H9 (cell line): ENCODE measurements around the gene PKD2L2. TPM values are rescaled to one million over a fixed set of nuclear protein-coding genes. Genes with fewer than 3 reads are reported as not detected.

Source experiments
- DNase-seq: peaks from one replicate; pipeline ENCODE4 v3.0.0-alpha.2; 2017
- H2AFZ ChIP-seq: one replicate; pipeline ENCODE4 v1.6.1; 2013; ENCODE audit warnings: mild to moderate bottlenecking, low read length, control low read depth, moderate library complexity
- H2AK5ac ChIP-seq: 2 replicates; pipeline ENCODE4 v1.6.1; 2013; ENCODE audit warnings: low read length, control low read depth, mixed read lengths; ENCODE audit not compliant: insufficient read length
- H2BK120ac ChIP-seq: one replicate; pipeline ENCODE4 v1.6.1; 2013; ENCODE audit warnings: low read depth, mild to moderate bottlenecking, low read length, control low read depth, inconsistent platforms; ENCODE audit not compliant: poor library complexity, severe bottlenecking
- H2BK12ac ChIP-seq: 2 replicates; pipeline ENCODE4 v1.6.1; 2013; ENCODE audit warnings: low read length, control low read depth, mixed read lengths, low read depth; ENCODE audit not compliant: insufficient read length
- H2BK15ac ChIP-seq: 2 replicates; pipeline ENCODE4 v1.6.1; 2013; ENCODE audit warnings: low read depth, low read length, control low read depth
- H2BK20ac ChIP-seq: one replicate; pipeline ENCODE4 v1.6.1; 2013; ENCODE audit warnings: low read depth, mild to moderate bottlenecking, low read length, control low read depth, inconsistent platforms; ENCODE audit not compliant: poor library complexity, severe bottlenecking
- H2BK5ac ChIP-seq: 2 replicates; pipeline ENCODE4 v1.6.1; 2013; ENCODE audit warnings: low read length, control low read depth, mixed read lengths; ENCODE audit not compliant: insufficient read length
- H3K14ac ChIP-seq: 2 replicates; pipeline ENCODE4 v1.6.1; 2013; ENCODE audit warnings: low read length, control low read depth; ENCODE audit not compliant: insufficient read depth
- H3K18ac ChIP-seq: 2 replicates; pipeline ENCODE4 v1.6.1; 2013; ENCODE audit warnings: low read depth, mild to moderate bottlenecking, mixed read lengths, low read length, control low read depth; ENCODE audit not compliant: insufficient read length
- H3K23ac ChIP-seq: 2 replicates; pipeline ENCODE4 v1.6.1; 2013; ENCODE audit warnings: low read length, control low read depth, mixed read lengths, low read depth; ENCODE audit not compliant: insufficient read length
- H3K23me2 ChIP-seq: 2 replicates; pipeline ENCODE4 v1.6.1; 2013; ENCODE audit warnings: low read depth, mild to moderate bottlenecking, mixed read lengths, low read length, control low read depth; ENCODE audit not compliant: insufficient read length, poor library complexity, severe bottlenecking
- H3K27ac ChIP-seq: 2 replicates; pipeline ENCODE4 v1.5.1; 2013; ENCODE audit warnings: low read length, control low read depth, mixed read lengths, low read depth; ENCODE audit not compliant: insufficient read length
- H3K27me3 ChIP-seq: 2 replicates; pipeline ENCODE4 v1.6.1; 2013; ENCODE audit warnings: low read length, control low read depth, inconsistent platforms; ENCODE audit not compliant: insufficient read depth
- H3K4ac ChIP-seq: 2 replicates; pipeline ENCODE4 v1.6.1; 2013; ENCODE audit warnings: low read depth, mild to moderate bottlenecking, control low read depth, inconsistent platforms, low read length, moderate library complexity
- H3K4me1 ChIP-seq: 2 replicates; pipeline ENCODE4 v1.6.1; 2013; ENCODE audit warnings: low read length, control low read depth, inconsistent platforms; ENCODE audit not compliant: insufficient read depth
- H3K4me2 ChIP-seq: 2 replicates; pipeline ENCODE4 v1.6.1; 2013; ENCODE audit warnings: low read length, control low read depth, mixed read lengths; ENCODE audit not compliant: insufficient read length, insufficient read depth
- H3K56ac ChIP-seq: 2 replicates; pipeline ENCODE4 v1.6.1; 2013; ENCODE audit warnings: low read depth, mild to moderate bottlenecking, mixed read lengths, low read length, control low read depth; ENCODE audit not compliant: insufficient read length
- H3K79me1 ChIP-seq: 2 replicates; pipeline ENCODE4 v1.6.1; 2013; ENCODE audit warnings: low read depth, mild to moderate bottlenecking, moderate library complexity, low read length, control low read depth, inconsistent platforms; ENCODE audit not compliant: insufficient read depth, poor library complexity, severe bottlenecking
- H3K79me2 ChIP-seq: 2 replicates; pipeline ENCODE4 v1.6.1; 2013; ENCODE audit warnings: low read length, control low read depth, inconsistent platforms; ENCODE audit not compliant: insufficient read depth
- H3K9ac ChIP-seq: 2 replicates; pipeline ENCODE4 v1.6.1; 2013; ENCODE audit warnings: low read length, control low read depth, mixed read lengths; ENCODE audit not compliant: insufficient read length; ENCODE audit errors: extremely low read depth
- H3K9me3 ChIP-seq: one replicate; pipeline ENCODE4 v1.6.1; 2013; ENCODE audit warnings: low read depth, low read length, inconsistent platforms; ENCODE audit not compliant: control insufficient read depth
- H3T11ph ChIP-seq: one replicate; pipeline ENCODE4 v1.6.1; 2013; ENCODE audit warnings: mild to moderate bottlenecking, low read length, control low read depth, inconsistent platforms
- H4K20me1 ChIP-seq: one replicate; pipeline ENCODE4 v1.6.1; 2013; ENCODE audit not compliant: control insufficient read depth, insufficient read length, insufficient read depth
- H4K5ac ChIP-seq: 2 replicates; pipeline ENCODE4 v1.6.1; 2013; ENCODE audit warnings: low read depth, mild to moderate bottlenecking, mixed read lengths, low read length, control low read depth; ENCODE audit not compliant: insufficient read length
- H4K8ac ChIP-seq: replicated peaks from 2 replicates; pipeline ENCODE4 v1.6.1; 2013; ENCODE audit warnings: low read length, control low read depth, mixed read lengths, low read depth; ENCODE audit not compliant: insufficient read length
- H4K91ac ChIP-seq: 2 replicates; pipeline ENCODE4 v1.6.1; 2013; ENCODE audit warnings: low read depth, mild to moderate bottlenecking, moderate library complexity, mixed read lengths, low read length, control low read depth; ENCODE audit not compliant: insufficient read length
- H3K27ac Mint-ChIP-seq, 3 experiments: 2 replicates in 2 of 3; 3 replicates in 1 of 3; pipeline ENCODE4 v1.8.0; 2020 to 2021; ENCODE audit warnings: mixed read lengths in 3 of 3, mild to moderate bottlenecking in 1 of 3, moderate library complexity in 1 of 3
- H3K27me3 Mint-ChIP-seq: 2 replicates; pipeline ENCODE4 v1.8.0; 2021; ENCODE audit warnings: low read depth, mild to moderate bottlenecking, moderate library complexity, mixed read lengths
- H3K36me3 Mint-ChIP-seq, 3 experiments: 2 replicates in 2 of 3; 3 replicates in 1 of 3; pipeline ENCODE4 v1.8.0; 2020 to 2021; ENCODE audit warnings: low read depth in 3 of 3, mixed read lengths in 3 of 3; ENCODE audit not compliant: insufficient read depth in 1 of 3
- H3K4me1 Mint-ChIP-seq, 2 experiments: 2 replicates each; pipeline ENCODE4 v1.8.0; 2020; ENCODE audit warnings: mixed read lengths in 2 of 2
- H3K4me3 Mint-ChIP-seq, 2 experiments: 2 replicates in 1 of 2; 3 replicates in 1 of 2; pipeline ENCODE4 v1.8.0; 2020 to 2021; ENCODE audit warnings: mild to moderate bottlenecking in 2 of 2, mixed read lengths in 2 of 2, moderate library complexity in 1 of 2
- H3K9me3 Mint-ChIP-seq, 2 experiments: 2 replicates in 1 of 2; 3 replicates in 1 of 2; pipeline ENCODE4 v1.8.0; 2020; ENCODE audit warnings: mild to moderate bottlenecking in 2 of 2, mixed read lengths in 2 of 2, moderate library complexity in 1 of 2
- WGBS: extraction: QIAGEN DNeasy Blood & Tissue Kit; methylation state at CpG from one replicate; pipeline ENCODE4 v1.1.7; 2013; ENCODE audit warnings: missing lambda C conversion rate, low lambda C conversion rate, mixed read lengths; ENCODE audit not compliant: insufficient read length; ENCODE audit errors: extremely low coverage; 5-methylcytosine and 5-hydroxymethylcytosine counted together
- total RNA-seq: library from RNA; stranded (reverse); gene quantifications from 2 replicates; pipeline ENCODE4 v1.2.1, GENCODE V29; 2021
- TF ChIP-seq, protein P1 (sequence below): fragments of 200-600 bp; sonication (generic); conservative IDR thresholded peaks from 3 replicates; pipeline ENCODE4 v1.8.0; 2021; ENCODE audit warnings: antibody characterized with exemption, mild to moderate bottlenecking

Gene PKD2L2
- total RNA-seq, 1 experiment from 2014 or later: not detected

DNA sequence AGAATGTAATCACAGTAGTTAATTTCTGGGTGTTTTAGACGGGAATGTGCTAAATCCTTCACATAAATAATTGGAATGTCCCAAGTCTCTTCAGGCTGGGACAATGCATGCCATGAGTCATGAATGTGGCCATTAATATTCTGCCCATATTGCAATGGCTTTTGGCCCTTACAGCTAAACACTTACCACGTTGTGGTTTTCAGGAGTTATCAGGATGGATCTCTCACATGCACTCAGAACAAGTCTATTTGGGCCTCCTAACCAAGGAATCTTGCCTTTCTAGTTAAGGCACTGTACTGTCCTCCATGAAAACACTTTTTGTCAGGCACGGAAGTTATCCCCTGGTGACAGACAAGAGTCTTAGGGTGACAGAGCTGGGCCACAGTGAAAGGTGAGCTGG is 32.7 kb downstream of the PKD2L2 start:
- no peaks in the 10 kb centered on the region; the same call in 1 of the 2 replicates for H3K79me2 ChIP-seq
- no CpG with 5 or more reads among the region's 3 CpGs for WGBS
- H2AFZ ChIP-seq: no peak overlapping the region
- no peak overlapping the region for H2BK12ac ChIP-seq
- no peak overlapping the region for H2BK5ac ChIP-seq
- H4K20me1 ChIP-seq: no peaks in the 10 kb centered on the region
- no peak overlapping the region for H4K91ac ChIP-seq
- H2BK20ac ChIP-seq: no peak overlapping the region
- Mint-ChIP-seq H3K36me3 (peaks cover 0 to 1% (median 0%) of the 10 kb centered on the region in 3 experiments; a peak in 1 of 7 replicates), H3K27me3 (no peaks in the 10 kb centered on the region), H3K9me3 (peaks cover under 1 to 4% of the 10 kb centered on the region in 2 experiments; a peak in 4 of 5 replicates), H3K4me3 (no peak overlapping the region), H3K27ac (no peak overlapping the region), H3K4me1 (no peaks in the 10 kb centered on the region)
- no peak overlapping the region for H4K8ac ChIP-seq
- no peak overlapping the region for H3K18ac ChIP-seq
- H3K4me1 ChIP-seq: no peaks in the 10 kb centered on the region
- no peaks in the 10 kb centered on the region for H3K9me3 ChIP-seq
- TF ChIP-seq, protein P1, sequence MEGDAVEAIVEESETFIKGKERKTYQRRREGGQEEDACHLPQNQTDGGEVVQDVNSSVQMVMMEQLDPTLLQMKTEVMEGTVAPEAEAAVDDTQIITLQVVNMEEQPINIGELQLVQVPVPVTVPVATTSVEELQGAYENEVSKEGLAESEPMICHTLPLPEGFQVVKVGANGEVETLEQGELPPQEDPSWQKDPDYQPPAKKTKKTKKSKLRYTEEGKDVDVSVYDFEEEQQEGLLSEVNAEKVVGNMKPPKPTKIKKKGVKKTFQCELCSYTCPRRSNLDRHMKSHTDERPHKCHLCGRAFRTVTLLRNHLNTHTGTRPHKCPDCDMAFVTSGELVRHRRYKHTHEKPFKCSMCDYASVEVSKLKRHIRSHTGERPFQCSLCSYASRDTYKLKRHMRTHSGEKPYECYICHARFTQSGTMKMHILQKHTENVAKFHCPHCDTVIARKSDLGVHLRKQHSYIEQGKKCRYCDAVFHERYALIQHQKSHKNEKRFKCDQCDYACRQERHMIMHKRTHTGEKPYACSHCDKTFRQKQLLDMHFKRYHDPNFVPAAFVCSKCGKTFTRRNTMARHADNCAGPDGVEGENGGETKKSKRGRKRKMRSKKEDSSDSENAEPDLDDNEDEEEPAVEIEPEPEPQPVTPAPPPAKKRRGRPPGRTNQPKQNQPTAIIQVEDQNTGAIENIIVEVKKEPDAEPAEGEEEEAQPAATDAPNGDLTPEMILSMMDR: no peak
- H3K23ac ChIP-seq: no peak overlapping the region
- no peak overlapping the region for H3K27ac ChIP-seq
- H3K27me3 ChIP-seq: no peaks in the 10 kb centered on the region
- H2BK120ac ChIP-seq: no peak overlapping the region
- H3K9ac ChIP-seq: no peak overlapping the region
- H3K14ac ChIP-seq: no peak overlapping the region
- no peak overlapping the region for H3K56ac ChIP-seq
- H3K4ac ChIP-seq: no peak overlapping the region
- no peak for DNase-seq
- no peak overlapping the region for H4K5ac ChIP-seq
- no peaks in the 10 kb centered on the region for H3K79me1 ChIP-seq
- H3K4me2 ChIP-seq: no peak overlapping the region
- no peak overlapping the region for H2BK15ac ChIP-seq
- H3K23me2 ChIP-seq: no peaks in the 10 kb centered on the region
- H3T11ph ChIP-seq: no peak overlapping the region
- H2AK5ac ChIP-seq: no peak overlapping the region
